ENCODE measurements around the gene CTIF. TPM values are rescaled to one million over a fixed set of nuclear protein-coding genes. Genes with fewer than 3 reads are reported as not detected.
A peak's percentile ranks its signal among the peaks of the same experiment; 100 is the strongest.

The CTIF gene
- total and polyA plus RNA-seq, 2 experiments from 2014 or later = 8.6 to 14.4 TPM

DNA sequence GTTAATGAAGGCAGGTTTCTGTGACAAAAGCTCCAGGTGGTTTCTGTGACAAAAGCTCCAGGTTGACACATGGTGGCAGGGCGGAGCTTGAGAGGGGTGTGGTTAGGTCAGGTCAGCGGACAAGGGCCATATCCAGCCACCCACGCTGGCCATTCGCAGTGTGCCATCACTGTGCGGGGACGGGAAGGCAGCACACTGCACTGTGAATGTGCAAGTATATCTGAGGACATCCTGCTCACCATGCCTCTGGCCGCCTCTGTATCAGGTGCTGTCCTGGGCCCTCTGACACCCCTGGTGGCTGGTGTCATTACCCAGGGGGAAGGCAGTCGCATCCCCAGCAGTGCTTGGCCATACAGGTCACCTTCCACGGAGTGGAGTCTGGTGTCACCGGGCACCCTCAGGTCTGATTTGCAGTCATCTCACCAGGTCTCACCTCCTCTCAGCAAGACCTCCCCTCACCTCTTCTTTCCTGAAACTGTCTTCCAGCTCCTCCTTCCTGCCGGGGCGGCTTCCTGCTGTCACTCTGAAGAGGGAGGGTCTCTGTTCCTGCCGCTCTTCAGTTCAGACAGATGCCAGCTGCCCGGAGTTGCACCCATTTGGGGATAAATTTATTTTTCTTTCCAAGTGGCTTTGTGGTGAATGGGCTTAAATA lies 34.9 kb downstream of the CTIF start:
- H3K4me2 ChIP-seq = no peak overlapping the region
- Mint-ChIP-seq H3K9me3 (no peaks in the 10 kb centered on the region; the same call in 2 of the 3 replicates), H3K27ac (0 out of 2 replicates have a peak overlapping the region, but pooled peaks have one; percentile 18), H3K4me3 (no peak overlapping the region), H3K36me3 (ENCODE audit: low read depth) (peaks cover 16% of the 10 kb centered on the region), H3K4me1 (peaks cover 20% of the 10 kb centered on the region), H3K27me3 (ENCODE audit: insufficient read depth, low read depth, poor library complexity) (peaks cover 5% of the 10 kb centered on the region)
- no peak overlapping the region for H2AFZ ChIP-seq
- no peaks in the 10 kb centered on the region for H3K27me3 ChIP-seq (ENCODE audit: insufficient read depth)
- peaks cover 35% of the 10 kb centered on the region for H3K79me2 ChIP-seq (replicated peaks; ENCODE audit: insufficient read depth)
- H3K4me1 ChIP-seq (ENCODE audit: insufficient read depth) = no peaks in the 10 kb centered on the region
- ATAC-seq (peak; percentile 77), DNase-seq (ENCODE audit: low spot score) (peak; percentile 35)
- H4K20me1 ChIP-seq (replicated peaks; ENCODE audit: insufficient read depth) = 0 out of 2 replicates have a peak, but pooled peaks cover 7% of the 10 kb centered on the region
- H3F3A ChIP-seq (replicated peaks; ENCODE audit: low read depth) = no peaks in the 10 kb centered on the region
- H3K9me2 ChIP-seq (ENCODE audit: insufficient read depth) = 0 out of 2 replicates have a peak, but pooled peaks cover 7% of the 10 kb centered on the region
- no peak overlapping the region for H3K27ac ChIP-seq (ENCODE audit: low read depth)
- no peak overlapping the region for H3K4me3 ChIP-seq
- H3K36me3 ChIP-seq (ENCODE audit: insufficient read depth) = peaks cover 10% of the 10 kb centered on the region; the same call in 1 of the 2 replicates
- TF ChIP-seq, protein P1, sequence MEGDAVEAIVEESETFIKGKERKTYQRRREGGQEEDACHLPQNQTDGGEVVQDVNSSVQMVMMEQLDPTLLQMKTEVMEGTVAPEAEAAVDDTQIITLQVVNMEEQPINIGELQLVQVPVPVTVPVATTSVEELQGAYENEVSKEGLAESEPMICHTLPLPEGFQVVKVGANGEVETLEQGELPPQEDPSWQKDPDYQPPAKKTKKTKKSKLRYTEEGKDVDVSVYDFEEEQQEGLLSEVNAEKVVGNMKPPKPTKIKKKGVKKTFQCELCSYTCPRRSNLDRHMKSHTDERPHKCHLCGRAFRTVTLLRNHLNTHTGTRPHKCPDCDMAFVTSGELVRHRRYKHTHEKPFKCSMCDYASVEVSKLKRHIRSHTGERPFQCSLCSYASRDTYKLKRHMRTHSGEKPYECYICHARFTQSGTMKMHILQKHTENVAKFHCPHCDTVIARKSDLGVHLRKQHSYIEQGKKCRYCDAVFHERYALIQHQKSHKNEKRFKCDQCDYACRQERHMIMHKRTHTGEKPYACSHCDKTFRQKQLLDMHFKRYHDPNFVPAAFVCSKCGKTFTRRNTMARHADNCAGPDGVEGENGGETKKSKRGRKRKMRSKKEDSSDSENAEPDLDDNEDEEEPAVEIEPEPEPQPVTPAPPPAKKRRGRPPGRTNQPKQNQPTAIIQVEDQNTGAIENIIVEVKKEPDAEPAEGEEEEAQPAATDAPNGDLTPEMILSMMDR (conservative IDR thresholded peaks at IDR 0.05; ENCODE audit: low read depth in 2 of 2) = peak; percentile 23 to 34
- no peak for TF ChIP-seq POLR2AphosphoS5 (IDR thresholded peaks at IDR 0.05; ENCODE audit: low read depth)

DNA sequence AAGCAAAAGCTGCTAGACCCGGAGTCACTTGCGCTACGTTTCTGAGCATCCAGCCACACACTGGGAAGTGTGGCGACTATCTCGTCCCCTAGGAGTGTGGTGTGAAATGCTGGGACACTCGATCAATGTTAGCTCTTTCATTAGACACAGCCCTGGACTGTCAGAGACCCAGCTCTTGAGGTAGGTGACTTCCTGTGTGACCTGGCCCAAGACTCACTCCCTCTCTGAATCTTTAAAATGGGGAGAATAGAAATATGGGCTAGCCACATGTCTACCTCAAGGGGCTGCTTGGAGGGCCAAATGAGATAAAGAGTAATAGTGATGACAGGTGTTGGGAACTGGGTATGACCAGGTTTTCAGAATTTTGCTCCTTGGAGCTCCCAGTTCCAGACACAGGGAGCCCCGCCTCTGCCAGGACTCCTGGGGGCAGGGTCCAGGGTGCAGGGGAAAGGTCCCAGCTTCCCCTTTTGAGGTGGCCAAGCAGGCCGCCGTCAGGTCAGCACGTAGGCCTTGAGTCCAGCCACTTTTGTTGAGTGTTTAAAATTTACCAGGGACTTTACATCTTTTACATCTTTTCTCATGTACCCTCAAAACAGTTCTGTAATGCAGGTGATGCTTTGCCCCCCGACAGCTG lies 36.0 kb downstream of the CTIF start:
- ATAC-seq (no peak), DNase-seq (ENCODE audit: low spot score) (no peak)
- Histone ChIP-seq H3K9me2 (ENCODE audit: insufficient read depth) (0 out of 2 replicates have a peak, but pooled peaks cover 7% of the 10 kb centered on the region), H2AFZ (no peak overlapping the region), H3K79me2 (replicated peaks; ENCODE audit: insufficient read depth) (peaks cover 33% of the 10 kb centered on the region), H3F3A (replicated peaks; ENCODE audit: low read depth) (no peaks in the 10 kb centered on the region), H3K4me3 (no peak overlapping the region), H3K4me1 (ENCODE audit: insufficient read depth) (no peaks in the 10 kb centered on the region), H3K4me2 (no peak overlapping the region), H3K27ac (ENCODE audit: low read depth) (no peak overlapping the region), H3K27me3 (ENCODE audit: insufficient read depth) (no peaks in the 10 kb centered on the region), H3K36me3 (ENCODE audit: insufficient read depth) (peaks cover 10% of the 10 kb centered on the region; the same call in 1 of the 2 replicates), H4K20me1 (replicated peaks; ENCODE audit: insufficient read depth) (peaks cover 4% of the 10 kb centered on the region; the same call in 1 of the 2 replicates)
- Mint-ChIP-seq H3K4me3 (no peak overlapping the region), H3K4me1 (peaks cover 17% of the 10 kb centered on the region), H3K36me3 (ENCODE audit: low read depth) (peaks cover 11% of the 10 kb centered on the region; the same call in 2 of the 3 replicates), H3K9me3 (no peaks in the 10 kb centered on the region), H3K27me3 (ENCODE audit: insufficient read depth, low read depth, poor library complexity) (peaks cover 5% of the 10 kb centered on the region), H3K27ac (no peak overlapping the region)
- TF ChIP-seq, protein P2, sequence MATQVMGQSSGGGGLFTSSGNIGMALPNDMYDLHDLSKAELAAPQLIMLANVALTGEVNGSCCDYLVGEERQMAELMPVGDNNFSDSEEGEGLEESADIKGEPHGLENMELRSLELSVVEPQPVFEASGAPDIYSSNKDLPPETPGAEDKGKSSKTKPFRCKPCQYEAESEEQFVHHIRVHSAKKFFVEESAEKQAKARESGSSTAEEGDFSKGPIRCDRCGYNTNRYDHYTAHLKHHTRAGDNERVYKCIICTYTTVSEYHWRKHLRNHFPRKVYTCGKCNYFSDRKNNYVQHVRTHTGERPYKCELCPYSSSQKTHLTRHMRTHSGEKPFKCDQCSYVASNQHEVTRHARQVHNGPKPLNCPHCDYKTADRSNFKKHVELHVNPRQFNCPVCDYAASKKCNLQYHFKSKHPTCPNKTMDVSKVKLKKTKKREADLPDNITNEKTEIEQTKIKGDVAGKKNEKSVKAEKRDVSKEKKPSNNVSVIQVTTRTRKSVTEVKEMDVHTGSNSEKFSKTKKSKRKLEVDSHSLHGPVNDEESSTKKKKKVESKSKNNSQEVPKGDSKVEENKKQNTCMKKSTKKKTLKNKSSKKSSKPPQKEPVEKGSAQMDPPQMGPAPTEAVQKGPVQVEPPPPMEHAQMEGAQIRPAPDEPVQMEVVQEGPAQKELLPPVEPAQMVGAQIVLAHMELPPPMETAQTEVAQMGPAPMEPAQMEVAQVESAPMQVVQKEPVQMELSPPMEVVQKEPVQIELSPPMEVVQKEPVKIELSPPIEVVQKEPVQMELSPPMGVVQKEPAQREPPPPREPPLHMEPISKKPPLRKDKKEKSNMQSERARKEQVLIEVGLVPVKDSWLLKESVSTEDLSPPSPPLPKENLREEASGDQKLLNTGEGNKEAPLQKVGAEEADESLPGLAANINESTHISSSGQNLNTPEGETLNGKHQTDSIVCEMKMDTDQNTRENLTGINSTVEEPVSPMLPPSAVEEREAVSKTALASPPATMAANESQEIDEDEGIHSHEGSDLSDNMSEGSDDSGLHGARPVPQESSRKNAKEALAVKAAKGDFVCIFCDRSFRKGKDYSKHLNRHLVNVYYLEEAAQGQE (IDR thresholded peaks at IDR 0.05; ENCODE audit: unreplicated experiment) = no peak
- TF ChIP-seq, protein P1 (conservative IDR thresholded peaks at IDR 0.05; ENCODE audit: low read depth in 2 of 2) = no peak
- TF ChIP-seq ZNF331 (CRISPR knock-in tag; IDR thresholded peaks at IDR 0.05; ENCODE audit: low read depth) = no peak
- no peak for TF ChIP-seq ETS1 (IDR thresholded peaks at IDR 0.05)
- no peak for TF ChIP-seq EZH2 (IDR thresholded peaks at IDR 0.05; ENCODE audit: low read depth, unreplicated experiment)
- TF ChIP-seq POLR2AphosphoS5 (IDR thresholded peaks at IDR 0.05; ENCODE audit: low read depth) = no peak
- TF ChIP-seq CREB1 (CRISPR knock-in tag; IDR thresholded peaks at IDR 0.05; ENCODE audit: low read depth) = no peak
- no peak for TF ChIP-seq EZH2phosphoT487 (IDR thresholded peaks at IDR 0.05; ENCODE audit: unreplicated experiment)
- TF ChIP-seq ZNF114 (CRISPR knock-in tag; IDR thresholded peaks at IDR 0.05) = no peak
- no peak for TF ChIP-seq STAT1 (IDR thresholded peaks at IDR 0.05; ENCODE audit: unreplicated experiment)
- TF ChIP-seq JUNB (IDR thresholded peaks at IDR 0.05; ENCODE audit: unreplicated experiment) = no peak
- TF ChIP-seq NANOG (IDR thresholded peaks at IDR 0.05; ENCODE audit: borderline replicate concordance) = no peak
